ENCODE data around the gene TTYH1. TPM values are rescaled to one million over a fixed set of nuclear protein-coding genes. Genes with fewer than 3 reads are reported as not detected.

The TTYH1 gene
- total RNA-seq, 1 donor from 2014 or later: not detected

GRCh38 chr19:54475706-54476105 is 60.4 kb downstream of the TTYH1 start:
- no peak for DNase-seq (ENCODE audit: low read depth)

GRCh38 chr19:54477650-54478049 is 62.4 kb downstream of the TTYH1 start:
- no peak for DNase-seq (ENCODE audit: low read depth)

- DNase-seq (ENCODE audit: low read depth): peak; percentile 64
Observed at GRCh38 chr19:54478677-54479266, 63.5 kb downstream of the TTYH1 start.

GRCh38 chr19:54480051-54480450 is 64.8 kb downstream of the TTYH1 start:
- no peak for DNase-seq (ENCODE audit: low read depth)

- peak; percentile 72 for DNase-seq (ENCODE audit: low read depth)
Observed at GRCh38 chr19:54481326-54481930, 66.2 kb downstream of the TTYH1 start.

- DNase-seq (ENCODE audit: low read depth): no peak
Observed at GRCh38 chr19:54482889-54483288, 67.6 kb downstream of the TTYH1 start.

GRCh38 chr19:54484451-54484850 is 69.2 kb downstream of the TTYH1 start:
- DNase-seq (ENCODE audit: low read depth): no peak

GRCh38 chr19:54485851-54486250 is 70.6 kb downstream of the TTYH1 start:
- DNase-seq (ENCODE audit: low read depth): no peak

Other genes starting within 250 kb of the TTYH1 start
- 0.86 and 4.2 TPM in 2 replicates for gene TMC4, start 242.3 kb upstream of the TTYH1 start, total RNA-seq
- 48.5 and 59.6 TPM in 2 replicates for gene MBOAT7, start 225.9 kb upstream of the TTYH1 start, total RNA-seq
- gene TSEN34, start 224.2 kb upstream of the TTYH1 start, total RNA-seq: 95.1 and 104 TPM in 2 replicates
- gene RPS9, start 214.6 kb upstream of the TTYH1 start, total RNA-seq: 937 and 1,223 TPM in 2 replicates
- gene LILRB3, start 192.5 kb upstream of the TTYH1 start, total RNA-seq: not detected in 2 replicates
- gene LILRA6, start 172.7 kb upstream of the TTYH1 start, total RNA-seq: not detected in 2 replicates
- not detected in 2 replicates for gene LILRB5, start 158.2 kb upstream of the TTYH1 start, total RNA-seq
- gene LILRB2, start 134.4 kb upstream of the TTYH1 start, total RNA-seq: not detected in 2 replicates
- gene LILRA5, start 102.3 kb upstream of the TTYH1 start, total RNA-seq: not detected in 2 replicates
- not detected in 2 replicates for gene LILRA4, start 76.3 kb upstream of the TTYH1 start, total RNA-seq
- gene LAIR1, start 50.5 kb upstream of the TTYH1 start, total RNA-seq: not detected in 2 replicates
- gene LENG8, start 33.7 kb downstream of the TTYH1 start, total RNA-seq: 50.6 and 55.1 TPM in 2 replicates
- gene LENG9, start 48.3 kb downstream of the TTYH1 start, total RNA-seq: 5.2 and 6.9 TPM in 2 replicates
- 4.4 and 6.2 TPM in 2 replicates for gene CDC42EP5, start 57.8 kb downstream of the TTYH1 start, total RNA-seq
- not detected in 2 replicates for gene LAIR2, start 87.4 kb downstream of the TTYH1 start, total RNA-seq
- gene LILRA2, start 158.3 kb downstream of the TTYH1 start, total RNA-seq: not detected in 2 replicates
- not detected in 2 replicates for gene LILRA1, start 178.2 kb downstream of the TTYH1 start, total RNA-seq
- not detected in 2 replicates for gene LILRB1, start 215.0 kb downstream of the TTYH1 start, total RNA-seq
- gene LILRB4, start 247.5 kb downstream of the TTYH1 start, total RNA-seq: not detected in 2 replicates